ENCODE measurements around the gene FRMD1. TPM values are rescaled to one million over a fixed set of nuclear protein-coding genes. Genes with fewer than 3 reads are reported as not detected.

The FRMD1 gene
- polyA plus RNA-seq, 1 experiment, result not detected

DNA sequence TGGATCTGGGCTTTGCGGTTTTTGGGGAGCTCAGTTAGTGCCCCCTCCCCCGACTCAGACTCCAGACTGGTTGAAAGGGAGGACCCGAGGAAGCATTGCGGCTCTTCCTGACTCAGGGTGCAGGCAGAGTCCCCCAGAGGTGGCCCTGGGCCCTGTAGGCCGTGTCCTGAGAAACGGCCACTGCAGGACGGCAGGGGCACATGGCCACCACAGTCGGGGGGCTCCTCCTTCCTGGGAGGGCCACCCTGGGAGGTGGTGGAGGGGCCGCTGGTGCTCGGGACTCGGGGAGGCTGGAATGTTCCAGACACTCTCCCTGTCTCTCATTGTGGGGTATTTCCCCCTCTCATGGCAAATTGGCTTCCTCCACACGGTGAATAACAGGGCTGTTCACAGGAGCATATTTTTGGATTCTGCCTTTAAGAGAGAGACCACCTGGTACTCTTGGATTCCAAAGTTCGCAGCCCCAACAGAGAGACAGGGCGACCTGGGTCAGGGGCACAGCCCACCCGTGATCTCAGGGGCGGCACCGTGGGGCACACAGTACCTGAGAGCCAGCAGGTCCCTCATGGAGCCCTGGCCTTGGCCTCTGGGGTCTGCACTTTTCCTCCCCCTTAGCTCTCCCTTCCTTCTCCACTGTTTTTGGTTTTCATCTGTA lies 35.7 kb downstream of the FRMD1 start:
- CTCF ChIA-PET, result no interaction called here
- Histone ChIP-seq H3K27ac (ENCODE audit: low read depth, low read length) (no peak overlapping the region), H3K9me3 (ENCODE audit: control insufficient read depth, insufficient read depth, low read length) (peaks cover 64% of the 10 kb centered on the region), H3K4me3 (ENCODE audit: low read depth, low read length) (no peak overlapping the region), H3K27me3 (ENCODE audit: control insufficient read depth, insufficient read depth, low read length) (no peaks in the 10 kb centered on the region)
- POLR2A ChIA-PET, result no interaction called here
- DNase-seq (ENCODE audit: low read depth, low spot score), result no peak
- TF ChIP-seq, protein P1, sequence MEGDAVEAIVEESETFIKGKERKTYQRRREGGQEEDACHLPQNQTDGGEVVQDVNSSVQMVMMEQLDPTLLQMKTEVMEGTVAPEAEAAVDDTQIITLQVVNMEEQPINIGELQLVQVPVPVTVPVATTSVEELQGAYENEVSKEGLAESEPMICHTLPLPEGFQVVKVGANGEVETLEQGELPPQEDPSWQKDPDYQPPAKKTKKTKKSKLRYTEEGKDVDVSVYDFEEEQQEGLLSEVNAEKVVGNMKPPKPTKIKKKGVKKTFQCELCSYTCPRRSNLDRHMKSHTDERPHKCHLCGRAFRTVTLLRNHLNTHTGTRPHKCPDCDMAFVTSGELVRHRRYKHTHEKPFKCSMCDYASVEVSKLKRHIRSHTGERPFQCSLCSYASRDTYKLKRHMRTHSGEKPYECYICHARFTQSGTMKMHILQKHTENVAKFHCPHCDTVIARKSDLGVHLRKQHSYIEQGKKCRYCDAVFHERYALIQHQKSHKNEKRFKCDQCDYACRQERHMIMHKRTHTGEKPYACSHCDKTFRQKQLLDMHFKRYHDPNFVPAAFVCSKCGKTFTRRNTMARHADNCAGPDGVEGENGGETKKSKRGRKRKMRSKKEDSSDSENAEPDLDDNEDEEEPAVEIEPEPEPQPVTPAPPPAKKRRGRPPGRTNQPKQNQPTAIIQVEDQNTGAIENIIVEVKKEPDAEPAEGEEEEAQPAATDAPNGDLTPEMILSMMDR (IDR thresholded peaks at IDR 0.05; ENCODE audit: low read depth, low read length), result no peak

DNA sequence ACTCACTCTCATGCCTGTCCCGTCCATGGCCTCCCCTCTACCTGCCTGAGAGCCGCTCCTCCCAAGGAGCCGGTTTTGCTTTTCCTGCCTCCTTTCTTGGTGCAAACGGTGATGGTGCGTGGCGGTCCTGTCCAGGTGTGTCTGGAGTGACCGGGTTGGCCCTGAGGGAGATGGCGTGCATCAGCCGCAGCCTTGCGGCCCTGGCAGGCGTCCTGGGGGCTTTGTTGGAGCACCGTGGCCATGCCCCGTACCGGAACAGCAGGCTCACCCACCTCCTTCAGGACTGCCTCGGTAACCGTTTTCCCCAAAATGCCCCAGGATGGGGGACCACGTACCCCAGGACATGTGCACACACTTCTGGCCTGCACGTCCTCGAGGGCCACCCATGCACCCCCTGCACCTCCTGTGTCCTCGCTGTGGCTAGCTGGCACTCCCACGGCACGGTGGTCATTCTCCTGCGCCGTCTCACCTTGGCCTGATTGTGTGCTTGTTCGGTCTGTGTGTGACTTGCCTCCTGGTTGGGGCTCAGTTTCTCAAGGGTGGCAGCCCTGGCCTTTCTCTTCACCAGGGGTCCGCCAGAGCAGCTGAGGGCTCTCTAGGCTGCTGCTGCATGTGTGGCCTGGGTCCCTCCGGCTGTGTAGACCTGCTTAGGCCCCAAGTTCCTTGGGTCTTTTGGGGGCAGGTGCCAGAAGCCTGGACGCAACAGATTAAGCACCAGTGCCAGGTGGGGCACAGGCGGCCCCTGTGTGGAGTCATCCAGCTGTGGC lies 36.4 kb downstream of the FRMD1 start:
- H3K4me3 ChIP-seq (ENCODE audit: low read depth, low read length), result no peak overlapping the region
- no peak for DNase-seq (ENCODE audit: low read depth, low spot score)
- TF ChIP-seq, protein P1 (IDR thresholded peaks at IDR 0.05; ENCODE audit: low read depth, low read length), result no peak
- H3K27ac ChIP-seq (ENCODE audit: low read depth, low read length), result no peak overlapping the region
- POLR2A ChIA-PET, result no interaction called here
- CTCF ChIA-PET, result no interaction called here
- H3K9me3 ChIP-seq (ENCODE audit: control insufficient read depth, insufficient read depth, low read length), result peaks cover 62% of the 10 kb centered on the region
- H3K27me3 ChIP-seq (ENCODE audit: control insufficient read depth, insufficient read depth, low read length), result no peaks in the 10 kb centered on the region

DNA sequence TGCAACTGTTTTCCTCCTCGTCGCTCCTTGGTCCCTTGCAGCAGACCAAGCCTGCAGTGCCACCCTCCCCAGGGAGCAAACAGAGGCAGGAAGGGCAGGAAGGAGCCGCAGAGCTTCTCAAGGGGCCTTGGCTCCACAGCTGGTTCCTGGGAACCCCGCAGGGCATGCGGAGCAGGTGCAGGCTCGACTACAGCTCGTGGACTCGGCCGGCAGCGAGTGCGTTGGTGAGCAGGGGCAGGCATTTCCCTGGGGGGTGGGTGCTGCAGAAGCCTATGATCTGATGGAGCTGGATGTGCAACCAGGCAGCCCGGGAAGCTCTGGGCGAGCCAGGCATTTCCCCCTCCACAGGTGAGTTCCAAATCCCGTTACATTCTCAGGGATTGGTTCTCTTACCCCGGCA lies 37.1 kb downstream of the FRMD1 start:
- Histone ChIP-seq H3K9me3 (ENCODE audit: control insufficient read depth, insufficient read depth, low read length) (peaks cover 62% of the 10 kb centered on the region), H3K4me3 (ENCODE audit: low read depth, low read length) (no peak overlapping the region), H3K27me3 (ENCODE audit: control insufficient read depth, insufficient read depth, low read length) (no peaks in the 10 kb centered on the region), H3K27ac (ENCODE audit: low read depth, low read length) (no peak overlapping the region)
- ChIA-PET POLR2A (no interaction called here), CTCF (no interaction called here)
- TF ChIP-seq, protein P1 (IDR thresholded peaks at IDR 0.05; ENCODE audit: low read depth, low read length), result no peak
- DNase-seq (ENCODE audit: low read depth, low spot score), result no peak

DNA sequence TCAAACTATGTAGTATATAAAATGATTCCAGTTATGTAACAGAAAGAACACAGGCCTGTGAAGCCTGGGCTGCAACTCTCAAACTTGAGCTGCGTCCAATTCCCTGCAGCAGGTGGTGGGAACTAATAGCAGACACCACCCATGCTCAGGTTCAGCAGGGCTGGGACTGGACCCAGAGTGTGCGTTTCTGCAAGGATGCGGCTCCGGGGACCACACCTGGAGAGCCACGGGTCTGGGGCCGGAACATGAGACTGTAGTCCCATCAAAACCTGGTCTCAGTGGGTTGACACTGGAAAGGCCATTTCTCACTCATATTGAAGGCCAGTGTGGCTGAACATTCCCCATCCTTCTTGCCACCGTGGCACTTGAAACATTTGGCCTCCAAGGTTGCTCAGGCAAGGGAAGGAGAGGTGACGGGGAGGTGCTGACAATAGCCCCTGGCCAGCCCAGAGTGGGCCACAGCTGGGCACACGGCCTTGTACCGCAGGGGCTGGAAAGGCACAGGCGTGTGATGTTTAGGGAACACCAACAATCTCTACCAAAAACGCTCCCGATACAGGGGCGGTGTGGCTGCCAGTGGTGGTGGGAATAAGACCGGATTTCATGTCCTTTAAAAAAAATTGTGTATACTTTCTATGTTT lies 38.0 kb downstream of the FRMD1 start:
- TF ChIP-seq, protein P1 (IDR thresholded peaks at IDR 0.05; ENCODE audit: low read depth, low read length), result no peak
- no peak overlapping the region for H3K4me3 ChIP-seq (ENCODE audit: low read depth, low read length)
- no peak overlapping the region for H3K27ac ChIP-seq (ENCODE audit: low read depth, low read length)
- peaks cover 62% of the 10 kb centered on the region for H3K9me3 ChIP-seq (ENCODE audit: control insufficient read depth, insufficient read depth, low read length)
- no peaks in the 10 kb centered on the region for H3K27me3 ChIP-seq (ENCODE audit: control insufficient read depth, insufficient read depth, low read length)
- DNase-seq (ENCODE audit: low read depth, low spot score), result no peak
- CTCF ChIA-PET, result no interaction called here
- POLR2A ChIA-PET, result no interaction called here

DNA sequence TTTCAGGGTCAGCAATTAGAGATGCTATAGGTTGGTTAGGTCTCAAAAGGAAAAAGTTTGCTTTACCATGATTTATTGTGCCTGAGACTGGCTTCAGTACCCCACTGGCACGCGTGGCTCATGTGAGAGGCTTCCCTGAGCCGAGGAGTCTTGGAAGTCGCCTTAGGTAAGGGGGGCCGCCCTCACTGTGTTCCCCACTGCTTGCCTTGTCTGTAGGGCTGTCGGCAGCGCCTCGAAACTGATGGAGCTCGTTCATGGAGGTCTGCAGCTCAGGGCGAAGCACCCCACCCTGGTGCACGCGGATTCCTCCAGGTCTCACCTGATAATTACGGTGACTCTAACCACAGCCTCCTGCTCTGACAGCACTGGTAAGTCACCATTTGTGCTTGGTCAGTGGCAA lies 39.2 kb downstream of the FRMD1 start:
- no peak for DNase-seq (ENCODE audit: low read depth, low spot score)
- peaks cover 61% of the 10 kb centered on the region for H3K9me3 ChIP-seq (ENCODE audit: control insufficient read depth, insufficient read depth, low read length)
- H3K4me3 ChIP-seq (ENCODE audit: low read depth, low read length), result no peak overlapping the region
- TF ChIP-seq, protein P1 (IDR thresholded peaks at IDR 0.05; ENCODE audit: low read depth, low read length), result no peak
- no peak overlapping the region for H3K27ac ChIP-seq (ENCODE audit: low read depth, low read length)
- no peaks in the 10 kb centered on the region for H3K27me3 ChIP-seq (ENCODE audit: control insufficient read depth, insufficient read depth, low read length)
- ChIA-PET CTCF (no interaction called here), POLR2A (no interaction called here)

Measured in AG04450 (cell line).